Hematopoietic multipotent progenitor cell treated with erythropoietin and hydrocortisone succinate and interleukin-3 and kit ligand, for 8 days (in vitro differentiated cells): ENCODE measurements around the gene DND1.
"Not testable (repeated sequence)": the region's sequence is repeated elsewhere in the genome, so short reads cannot be mapped to it uniquely, and the experiment has no call there.

Experiments
- DNase-seq: peaks from one replicate; pipeline ENCODE4 v3.0.0-alpha.2; 2015

DND1 gene

GRCh38 chr5:140628711-140629110, 44.7 kb downstream of the DND1 start:
- DNase-seq = no peak

- no peak for DNase-seq
Observed at GRCh38 chr5:140627972-140628371, 45.4 kb downstream of the DND1 start.

- DNase-seq = not testable (repeated sequence)
Observed at GRCh38 chr5:140624886-140625285, 48.5 kb downstream of the DND1 start.

GRCh38 chr5:140623061-140623460, 50.3 kb downstream of the DND1 start:
- DNase-seq = not testable (repeated sequence)

GRCh38 chr5:140622301-140622700, 51.1 kb downstream of the DND1 start:
- DNase-seq = no peak
